Measurements from ENCODE around the gene PTPRT.

Gene PTPRT

DNA sequence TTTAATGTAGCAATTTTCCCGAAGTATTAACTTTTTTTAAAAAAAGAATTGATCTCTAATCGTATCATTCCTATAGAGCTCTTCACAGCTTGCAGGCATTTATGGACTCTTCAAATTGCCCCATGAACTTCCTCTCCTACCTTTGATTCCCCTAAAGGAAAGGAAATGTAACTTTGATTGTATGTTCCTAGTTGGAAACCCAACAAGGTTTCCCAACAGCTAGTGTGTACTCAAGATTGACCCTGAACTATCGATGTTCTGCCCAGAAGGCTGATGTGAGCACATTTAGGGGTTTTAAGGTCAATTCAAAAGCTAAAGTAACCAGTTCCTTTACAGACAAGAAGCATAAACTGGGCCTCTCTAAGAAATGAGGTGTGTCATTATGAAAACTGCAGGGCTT, 491.7 kb downstream of the PTPRT start:
- no peak for FAIRE-seq

DNA sequence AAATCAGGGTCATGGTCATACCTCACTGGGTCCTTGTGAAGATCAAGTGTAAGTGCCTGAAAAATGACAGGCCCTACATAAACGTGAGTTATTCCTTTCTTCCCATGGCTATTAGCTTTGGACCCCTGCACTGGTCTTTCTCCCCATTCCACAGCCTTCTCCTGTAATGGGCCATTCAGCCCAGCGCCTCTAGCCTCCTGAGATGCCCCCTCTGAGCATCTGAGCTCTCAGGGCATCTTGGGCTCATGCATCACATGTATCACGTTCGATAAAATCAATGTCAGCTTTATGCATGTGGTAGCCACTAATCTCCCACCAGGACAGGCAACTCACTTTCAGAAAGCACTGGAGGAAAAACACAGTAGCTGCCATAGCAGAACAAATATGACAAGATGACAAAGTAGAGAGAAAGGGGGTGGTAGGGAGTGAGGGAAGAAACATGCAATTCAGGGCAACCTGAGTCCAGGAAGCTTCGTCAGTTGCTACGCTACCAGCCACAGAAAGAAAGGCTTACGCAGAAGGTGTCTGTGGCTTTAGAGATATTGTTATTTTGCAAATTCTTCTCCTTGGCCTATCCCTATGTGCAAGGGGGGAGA, 498.8 kb downstream of the PTPRT start:
- no peak for FAIRE-seq

DNA sequence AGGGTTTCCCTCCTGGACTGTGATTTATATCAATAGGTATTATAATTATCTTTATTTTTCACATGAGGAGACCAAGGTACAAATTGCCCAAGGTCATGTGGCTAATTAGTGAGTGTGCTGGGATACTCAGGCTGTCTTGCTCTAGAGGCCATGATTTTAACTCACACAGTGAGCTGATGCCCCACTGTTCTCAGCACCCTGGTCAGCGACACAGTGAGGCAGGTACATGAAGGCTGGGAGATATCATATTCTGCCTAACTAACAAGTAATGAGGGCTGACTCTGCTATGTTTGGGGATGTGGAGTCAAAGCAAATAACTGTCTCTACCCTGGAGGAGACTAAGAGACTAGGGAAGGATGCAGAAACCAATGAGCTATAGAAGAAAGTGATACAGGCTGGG, 501.1 kb downstream of the PTPRT start:
- FAIRE-seq: no peak

DNA sequence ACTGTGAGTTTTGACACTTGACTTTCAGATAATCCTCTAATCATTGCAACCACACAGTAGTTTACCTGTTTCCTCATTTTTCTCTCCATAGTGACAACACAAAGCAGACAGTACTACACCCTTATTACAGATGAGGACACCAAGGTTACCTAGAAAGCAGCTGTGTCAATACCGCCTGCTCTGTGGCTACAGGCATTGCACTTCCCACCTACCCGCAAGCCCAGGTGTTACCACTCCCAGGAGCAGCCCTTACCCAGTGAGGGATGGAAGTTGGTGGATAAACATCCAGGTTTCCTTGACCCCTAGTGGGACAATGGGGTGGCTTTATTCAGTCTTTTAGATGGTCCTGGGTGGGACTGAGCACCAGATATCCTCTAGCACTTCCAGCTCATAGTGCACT, 503.6 kb downstream of the PTPRT start:
- FAIRE-seq: no peak

DNA sequence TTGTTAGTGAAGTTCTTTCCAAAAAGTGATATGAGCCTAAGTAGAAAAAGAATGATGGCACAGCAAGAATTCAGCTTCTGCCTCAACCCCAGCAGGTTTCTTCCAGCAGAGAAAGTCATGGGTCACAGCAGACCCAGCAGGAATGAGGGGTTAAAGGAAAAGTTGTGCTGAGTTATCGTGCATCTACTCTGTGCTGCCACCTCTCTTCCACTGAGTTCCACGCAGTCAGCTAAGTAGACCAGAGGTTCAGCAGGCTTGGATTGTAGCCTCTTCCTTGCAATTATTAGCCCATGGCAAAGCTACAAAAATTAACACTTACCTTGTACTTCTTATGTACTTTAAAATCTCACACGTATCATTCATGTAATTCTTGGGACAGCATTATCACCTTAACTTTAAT, 510.8 kb downstream of the PTPRT start:
- no peak for FAIRE-seq

DNA sequence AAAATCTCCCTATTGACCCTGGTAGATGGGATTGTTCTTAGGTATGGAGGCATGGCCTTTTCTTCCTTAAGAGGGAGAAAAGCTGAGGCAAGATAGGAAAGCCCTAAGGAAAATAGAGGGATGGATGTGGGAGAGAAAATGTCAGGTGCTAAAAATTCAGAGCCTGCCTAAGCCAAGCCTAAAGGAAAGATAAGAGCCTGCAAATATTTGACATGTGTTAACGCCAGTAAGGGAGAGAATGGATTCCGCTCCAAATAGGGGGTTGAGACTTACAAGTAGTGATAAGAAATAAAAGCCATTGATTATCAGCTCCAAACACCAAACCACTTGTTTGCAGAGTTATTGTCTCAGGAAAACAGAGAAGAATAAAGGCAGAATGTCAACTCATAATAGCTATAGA, 533.6 kb downstream of the PTPRT start:
- FAIRE-seq: no peak

DNA sequence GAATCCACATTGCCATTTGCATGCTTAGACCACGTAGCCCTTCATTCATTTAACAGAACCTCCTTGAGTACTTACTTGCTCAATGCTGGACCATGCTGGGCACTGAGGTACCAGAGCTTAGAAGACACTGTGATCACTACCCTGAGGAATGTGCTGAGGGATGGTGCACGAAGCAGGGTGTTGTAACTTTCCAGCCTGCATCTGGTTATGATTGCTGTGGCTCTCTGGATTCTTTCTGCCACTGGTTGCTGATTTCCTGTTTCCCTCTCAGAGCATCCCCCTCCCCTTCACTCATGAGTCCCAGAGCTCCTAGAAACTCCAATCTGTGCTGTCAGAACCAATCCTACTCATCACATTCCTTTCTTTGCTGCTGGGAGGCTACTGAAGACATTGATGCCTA, 537.4 kb downstream of the PTPRT start:
- FAIRE-seq: no peak

DNA sequence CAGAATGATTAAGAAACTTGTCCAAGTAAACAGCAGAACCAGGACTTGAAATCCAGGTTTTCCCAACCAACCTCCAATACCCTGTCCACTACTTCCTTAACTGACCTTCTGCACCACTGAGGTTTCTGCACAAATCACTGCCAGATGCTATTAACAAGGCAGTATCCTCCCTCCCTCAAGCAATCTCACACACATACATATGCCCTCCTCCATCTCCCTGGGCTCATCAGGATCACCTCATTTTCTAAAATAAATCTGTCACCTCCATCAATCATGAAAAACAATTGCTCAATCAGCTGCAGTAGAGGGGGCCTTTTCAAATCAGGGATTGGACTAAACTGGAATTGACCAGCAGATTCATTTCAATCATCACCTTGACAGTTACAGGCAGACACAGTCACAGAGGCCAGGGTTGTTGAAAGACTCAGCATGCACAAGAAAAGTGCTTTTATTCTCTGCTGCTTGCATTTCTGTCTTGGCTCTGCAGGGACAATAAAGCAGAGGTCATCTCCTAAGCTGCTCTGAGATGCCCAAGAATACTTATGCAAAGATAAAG, 539.4 kb downstream of the PTPRT start:
- FAIRE-seq: no peak

DNA sequence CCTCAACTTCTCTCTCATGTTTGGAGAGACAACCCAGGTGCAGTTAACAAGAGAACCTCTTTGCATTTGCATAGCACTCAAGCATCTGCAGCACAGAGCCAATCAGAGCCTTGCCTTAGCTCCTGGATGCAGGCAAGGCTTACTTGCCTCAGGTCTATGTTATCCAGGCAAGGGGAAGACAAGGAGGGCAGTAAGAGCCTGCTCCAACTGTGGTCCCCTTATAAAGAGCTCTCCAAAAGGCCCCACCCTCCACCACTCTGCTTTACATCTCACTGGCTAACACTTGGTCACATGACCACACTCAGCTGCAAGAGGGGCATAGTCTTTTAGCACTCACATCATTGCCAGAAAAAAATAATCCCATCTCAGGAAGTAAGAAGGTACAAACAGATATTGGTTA, 540.0 kb downstream of the PTPRT start:
- FAIRE-seq: no peak

DNA sequence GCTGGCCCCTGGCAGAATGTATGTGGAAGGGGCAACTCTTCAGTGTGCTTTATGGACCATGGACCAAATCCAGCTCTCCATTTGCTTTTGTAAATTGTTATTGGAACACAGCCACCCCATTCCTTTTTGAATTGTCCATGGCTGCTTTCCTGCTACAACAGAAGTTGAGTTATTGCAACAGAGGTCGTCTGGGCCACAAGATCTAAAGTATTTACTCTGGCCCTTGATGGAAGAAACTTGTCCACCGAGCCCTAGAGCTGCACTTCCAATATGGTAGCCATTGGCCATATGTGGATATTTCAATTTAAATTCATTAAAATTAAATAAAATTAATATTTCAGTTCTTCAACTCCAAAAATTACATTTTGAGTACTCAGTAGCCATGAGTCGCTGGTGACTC, 543.5 kb downstream of the PTPRT start:
- no peak for FAIRE-seq

DNA sequence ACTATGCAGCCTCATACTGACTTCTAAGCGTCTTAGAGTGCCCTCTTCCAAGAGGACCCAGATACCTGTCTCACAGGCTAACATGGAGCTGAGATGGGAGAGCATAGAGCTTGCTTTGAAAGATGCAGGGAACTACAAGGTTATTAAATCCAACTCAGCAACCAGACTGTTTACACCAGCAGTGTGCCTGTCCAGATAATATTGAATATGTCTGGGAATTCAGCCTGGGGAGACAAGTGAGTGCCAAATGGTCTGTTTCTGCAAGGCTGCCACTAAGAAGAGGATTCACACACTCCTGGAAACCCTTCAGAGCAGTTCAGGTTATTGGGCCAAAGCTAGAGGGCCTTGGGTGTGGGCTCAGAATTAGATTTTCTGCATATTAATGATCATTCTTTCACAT, 547.8 kb downstream of the PTPRT start:
- FAIRE-seq: no peak

DNA sequence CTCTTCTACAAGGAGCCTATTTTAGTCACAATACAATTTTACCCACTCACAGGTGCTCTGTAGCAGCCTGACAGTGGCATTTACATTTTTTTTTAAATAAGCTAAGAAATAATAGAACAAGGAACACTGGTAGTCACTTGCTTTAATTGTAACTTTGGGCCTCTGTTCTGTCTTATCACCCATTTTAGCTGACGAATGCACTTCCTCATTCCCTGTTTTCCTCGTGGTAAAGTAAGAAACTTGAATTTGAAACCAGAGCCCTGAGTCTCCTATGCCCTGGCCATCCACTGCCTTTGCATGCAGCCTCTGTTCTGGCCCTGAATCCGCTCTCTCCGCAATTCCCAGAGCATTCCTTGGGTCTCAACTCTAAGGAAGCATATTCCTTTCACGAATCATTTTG, 550.6 kb downstream of the PTPRT start:
- FAIRE-seq: no peak

DNA sequence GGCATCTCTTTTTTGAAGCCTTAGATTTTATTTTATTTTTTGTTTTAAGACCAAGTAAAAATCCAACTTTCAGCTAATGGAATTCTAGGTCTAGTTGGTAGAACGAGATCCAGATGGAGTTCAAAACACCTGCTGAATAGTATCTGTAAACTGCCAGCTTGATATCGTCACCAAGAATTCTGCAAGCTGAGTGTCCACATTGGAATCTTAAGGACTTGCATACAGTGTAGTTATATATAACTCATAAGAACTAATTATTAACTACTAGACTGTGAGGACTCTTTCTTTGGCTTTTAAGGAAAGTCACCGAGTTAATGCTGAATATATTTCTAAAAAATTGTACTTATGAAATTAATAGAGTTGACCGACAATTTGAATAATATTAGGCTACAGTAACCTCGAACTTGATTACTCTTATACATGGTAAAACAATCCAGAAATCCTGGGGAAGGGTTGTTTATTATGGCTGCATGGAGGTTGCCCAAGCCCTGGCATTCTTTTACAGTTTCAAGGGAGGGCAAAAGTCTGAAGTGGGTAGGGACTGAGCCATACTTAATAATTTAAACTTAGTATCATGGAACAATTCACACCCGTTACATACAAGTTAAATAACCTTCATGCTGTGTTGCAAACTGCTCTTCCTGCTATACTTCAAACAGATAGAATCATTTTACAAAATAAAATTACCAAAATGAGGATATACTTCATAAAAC, 553.9 kb downstream of the PTPRT start:
- no peak for FAIRE-seq

DNA sequence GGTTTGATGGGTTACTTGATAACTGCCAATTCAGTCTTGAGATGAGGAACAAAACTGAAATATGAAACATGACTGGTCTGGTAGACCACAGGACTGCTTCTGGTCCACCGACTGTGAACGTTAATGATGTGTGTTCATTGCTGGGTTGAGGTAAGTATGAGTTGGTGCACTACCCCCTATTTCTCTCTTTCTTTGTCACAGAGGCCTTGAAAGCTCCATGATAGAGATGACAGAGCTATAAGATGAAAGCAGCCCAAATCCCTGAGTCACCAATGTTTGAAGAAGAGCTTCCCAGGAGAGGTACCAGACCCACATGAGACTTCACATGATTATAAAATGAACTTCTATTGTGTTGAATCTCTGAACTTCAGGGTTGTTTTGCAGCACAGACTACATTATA, 555.5 kb downstream of the PTPRT start:
- FAIRE-seq: no peak

DNA sequence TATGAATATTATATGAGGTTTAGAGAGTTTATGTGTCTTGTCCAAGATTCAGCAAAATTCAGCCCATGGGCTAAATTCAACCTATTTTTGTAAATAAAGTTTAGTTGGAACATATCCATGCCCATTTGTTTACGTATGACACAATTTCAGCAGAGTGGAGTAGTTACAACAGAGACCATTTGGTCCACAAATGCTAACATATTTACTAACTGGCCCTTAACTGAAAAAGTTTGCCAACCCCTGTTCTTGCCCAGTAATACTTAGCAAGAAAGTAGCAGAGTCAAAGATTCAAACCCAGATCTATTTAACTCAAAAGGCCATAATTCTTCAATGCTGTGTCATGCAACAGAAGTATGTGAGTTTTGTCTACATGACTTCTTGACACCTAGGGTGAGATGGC, 561.0 kb downstream of the PTPRT start:
- no peak for FAIRE-seq

DNA sequence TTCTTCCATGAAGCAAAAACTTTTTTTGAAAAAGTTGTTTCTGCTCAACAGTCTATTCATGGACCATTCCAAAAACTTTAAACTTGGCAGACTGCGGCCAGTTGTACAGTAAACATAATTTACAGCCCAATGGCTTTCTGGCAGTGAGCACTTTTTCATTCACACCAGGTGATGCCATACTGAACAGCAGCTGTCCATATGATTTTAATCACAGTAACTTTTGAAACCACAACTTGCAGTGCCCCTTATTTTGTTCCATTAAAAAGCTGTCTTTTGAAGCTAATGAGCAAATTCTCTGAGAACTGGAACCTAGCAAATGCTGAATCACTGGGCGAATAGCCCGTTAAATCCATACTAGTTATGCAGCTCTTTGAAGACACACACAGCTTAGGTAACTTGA, 576.6 kb downstream of the PTPRT start:
- no peak for FAIRE-seq

DNA sequence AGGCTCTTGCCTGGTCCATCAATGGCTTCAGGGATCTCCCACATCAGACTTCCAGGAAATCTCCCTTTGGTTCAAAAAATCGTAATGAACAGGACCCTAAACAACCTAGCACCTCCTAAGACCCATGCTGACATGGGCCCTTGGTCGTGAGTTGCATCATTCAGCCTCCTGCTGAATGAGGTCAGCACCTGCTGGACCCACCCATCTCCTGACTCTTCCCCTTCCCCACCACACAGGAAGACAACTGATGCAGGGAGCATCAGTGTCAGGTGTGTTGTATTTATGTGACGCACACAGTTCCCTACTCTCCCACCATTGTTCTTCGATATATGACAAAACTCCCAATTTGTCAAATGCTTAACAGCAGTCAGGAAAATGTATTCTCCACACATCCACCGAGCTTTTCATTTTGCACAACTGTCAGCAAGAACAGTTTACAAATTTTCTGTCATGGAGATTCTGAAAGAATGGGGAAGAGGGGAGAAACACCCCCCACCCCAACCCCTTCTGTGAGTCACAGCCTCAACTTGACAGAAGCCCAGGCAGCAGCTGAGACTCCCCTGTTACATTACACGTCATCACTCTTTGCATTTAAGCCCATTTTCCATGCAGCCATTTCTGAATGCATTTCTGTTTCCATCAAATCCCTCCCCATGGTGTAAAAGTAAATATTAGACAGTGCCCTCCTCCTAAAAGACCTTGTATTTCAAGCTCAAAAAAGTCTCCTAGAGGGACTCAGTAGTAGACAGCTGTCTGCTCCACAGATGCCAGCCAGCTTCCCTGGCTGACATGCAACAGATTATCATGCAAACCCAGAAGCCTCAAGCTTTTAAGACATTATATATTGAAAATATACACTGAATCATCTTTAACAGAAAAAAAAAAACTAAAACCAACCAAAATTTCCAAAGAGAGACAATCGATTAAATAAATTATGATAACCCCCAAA, 577.5 kb downstream of the PTPRT start:
- FAIRE-seq: no peak

DNA sequence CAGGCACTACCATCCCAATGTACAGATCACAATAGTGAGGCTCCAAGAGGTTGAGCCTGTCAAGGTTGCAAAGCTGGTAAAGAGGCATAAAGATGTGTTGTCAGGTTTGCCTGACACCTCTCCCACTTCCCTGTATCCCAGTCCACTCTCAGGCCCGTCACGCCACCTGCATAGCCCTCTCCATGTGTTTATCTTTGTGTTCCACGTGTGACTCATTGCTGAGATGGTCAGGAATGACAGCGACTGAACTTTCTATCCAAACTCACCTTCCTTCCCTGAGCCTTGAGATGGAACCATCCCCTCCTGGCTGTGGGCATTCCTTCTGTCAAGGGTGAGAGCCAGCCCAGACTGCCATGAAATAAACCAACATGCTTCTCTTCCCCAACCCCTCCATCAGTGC, 578.3 kb downstream of the PTPRT start:
- no peak for FAIRE-seq

DNA sequence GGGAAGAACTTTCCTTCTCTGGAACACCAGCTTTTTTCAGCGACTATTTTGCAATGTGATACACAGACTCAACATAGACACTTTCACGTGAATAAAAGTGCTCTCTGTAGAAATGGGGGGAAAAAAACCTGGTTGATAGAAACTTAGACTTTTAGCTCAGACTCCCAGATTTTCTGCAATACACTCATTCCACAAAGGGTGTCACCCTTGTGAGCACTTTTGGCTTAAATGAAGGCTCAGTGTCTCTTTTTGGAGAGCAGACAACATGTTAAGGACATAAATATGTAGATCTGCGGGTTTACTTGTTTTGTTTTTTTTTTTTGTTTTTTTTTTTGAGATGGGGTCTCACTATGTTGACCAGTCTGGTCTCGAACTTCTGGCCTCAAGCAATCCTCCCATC, 579.6 kb downstream of the PTPRT start:
- FAIRE-seq: no peak

DNA sequence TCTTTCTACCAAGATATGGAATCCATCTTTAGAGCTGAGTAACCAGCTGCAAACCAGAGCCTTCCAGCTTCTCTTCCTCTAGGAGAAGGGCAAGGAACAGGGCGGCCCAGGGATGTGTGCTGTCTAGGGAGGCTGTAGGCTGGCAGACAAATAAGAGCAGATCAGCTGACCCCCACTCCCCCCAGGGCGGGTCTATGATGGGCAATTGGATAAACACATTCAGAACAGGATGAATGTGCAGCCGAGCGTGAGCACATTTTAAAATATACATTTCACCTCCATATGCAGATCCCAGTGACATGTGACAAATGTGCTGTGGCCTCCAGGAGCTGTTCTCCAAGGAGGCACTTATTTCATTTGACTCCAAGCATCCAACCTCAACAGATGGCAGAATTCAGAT, 580.1 kb downstream of the PTPRT start:
- FAIRE-seq: no peak

DNA sequence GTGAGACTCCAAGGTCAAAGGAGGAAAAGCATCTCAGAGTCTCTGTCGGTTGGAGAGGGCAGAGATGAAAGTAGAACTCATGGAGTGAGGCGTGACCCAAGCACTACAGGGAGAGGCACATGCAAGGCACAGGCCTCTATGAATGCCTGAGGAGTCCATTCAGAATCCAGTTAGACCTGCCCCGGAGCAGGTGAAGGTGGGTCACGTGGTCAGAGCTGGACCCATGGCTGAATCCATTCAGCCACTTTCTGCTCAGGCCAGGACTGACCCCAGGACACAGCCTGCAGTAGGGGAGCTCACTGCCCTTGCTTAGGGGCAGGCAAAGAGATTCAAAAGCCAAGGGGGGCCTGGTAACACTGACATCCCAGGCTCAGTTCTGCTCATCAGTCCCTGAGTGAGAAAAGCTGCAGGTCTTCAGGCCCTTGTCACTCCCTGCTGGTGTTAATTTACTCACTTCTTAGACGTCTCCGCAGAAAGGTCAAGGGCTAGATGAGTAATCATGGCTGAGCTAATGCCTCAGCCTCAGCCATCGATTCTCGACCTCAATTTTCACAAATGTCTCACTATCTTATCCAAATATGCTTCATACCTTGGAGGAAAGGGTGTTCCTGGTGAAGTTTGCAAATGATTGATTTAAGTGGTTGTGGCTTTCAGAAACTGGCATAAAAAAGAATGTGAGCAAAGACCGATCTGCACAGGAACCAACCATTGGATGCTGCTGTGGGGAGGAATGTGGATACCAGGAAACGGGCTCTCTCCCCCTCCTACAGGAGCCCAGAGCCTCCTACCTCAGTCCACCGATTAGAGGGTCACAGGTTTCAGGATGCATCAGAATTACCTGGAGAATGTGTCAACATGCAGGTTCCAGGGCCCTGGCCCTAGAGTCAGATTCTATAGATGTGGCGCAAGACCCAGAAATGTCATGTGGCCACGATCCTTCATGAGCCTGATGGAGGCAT, 584.4 kb downstream of the PTPRT start:
- FAIRE-seq: no peak

DNA sequence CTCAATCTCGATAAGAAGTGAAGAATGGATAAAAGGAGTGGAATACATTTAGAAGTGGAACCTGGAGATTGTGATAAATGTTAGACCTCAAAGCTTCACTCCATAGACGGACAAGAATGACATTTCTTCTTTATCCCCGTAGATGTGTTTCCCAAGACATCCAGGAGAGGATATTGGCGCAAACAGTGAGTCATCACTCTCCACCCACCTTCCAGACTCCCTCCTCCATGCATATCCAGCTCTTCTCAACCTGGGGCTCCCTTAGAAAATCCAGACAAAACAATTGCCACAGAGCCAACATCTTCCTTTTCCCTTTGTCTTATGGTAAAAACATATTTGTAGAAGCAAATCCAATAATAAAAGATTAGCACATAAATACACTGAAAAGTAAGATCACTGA, 586.1 kb downstream of the PTPRT start:
- FAIRE-seq: no peak

Measured in endometrium (tissue), 2 donors.